Right cardiac atrium (tissue), 5 donors: ENCODE results near the gene DMP1. TPM values are rescaled to one million over a fixed set of nuclear protein-coding genes. Genes with fewer than 3 reads are reported as not detected.
A peak's percentile ranks its signal among the peaks of the same experiment; 100 is the strongest.

ENCODE experiments used
- ATAC-seq, 2 donors: fragments of 200-7000 bp; cut with Tn5 transposase; one replicate each; pipeline versions ENCODE4 v1.8.0 to v1.9.1; 2020; ENCODE audit warnings: moderate library complexity in 2 of 2, mild to moderate bottlenecking in 1 of 2
- DNase-seq, 3 donors: peaks; one replicate each; pipeline ENCODE4 v3.0.0-alpha.2; 2020
- H3K27ac ChIP-seq: one replicate; pipeline ENCODE4 v1.5.1; 2013; ENCODE audit warnings: mild to moderate bottlenecking, low read length, control low read depth, moderate library complexity
- H3K27me3 ChIP-seq: one replicate; pipeline ENCODE4 v1.6.1; 2013; ENCODE audit not compliant: control insufficient read depth, insufficient read depth
- H3K4me1 ChIP-seq: one replicate; pipeline ENCODE4 v1.6.1; 2013; ENCODE audit warnings: low read length; ENCODE audit not compliant: control insufficient read depth, insufficient read depth
- H3K4me3 ChIP-seq: one replicate; pipeline ENCODE4 v1.5.1; 2013; ENCODE audit warnings: low read length, control low read depth
- H3K9me3 ChIP-seq: one replicate; pipeline ENCODE4 v1.6.1; 2013; ENCODE audit warnings: low read length; ENCODE audit not compliant: control insufficient read depth
- WGBS: extraction: QIAGEN DNeasy Blood & Tissue Kit; methylation state at CpG from one replicate; pipeline ENCODE4 v1.1.7; 2013; 5-methylcytosine and 5-hydroxymethylcytosine counted together
- intact Hi-C, 4 donors: fragments of 100-400 bp; cut with DNase I; formaldehyde crosslinking; loops; one replicate each; pipeline versions ENCODE4 v1.11.0 to v1.14.0; 2022 to 2023
- polyA plus RNA-seq: library from polyadenylated mRNA; stranded (reverse); fragments of 200-250 nt; gene quantifications from one replicate; pipeline ENCODE4 v1.2.3, GENCODE V29; 2013
- total RNA-seq, 4 donors: library from RNA; stranded (reverse); fragmentation: NEBNext Ultra II Directional; extraction: Animal tissue kit (Norgen Biotek cat#: 25700); gene quantifications; one replicate each; pipeline ENCODE4 v1.2.1, GENCODE V29; 2021
- donor health status: healthy with polysubstance abuse.
- donor health status: DM: no; HTN: yes; CAD: no.
- donor health status: DM: no; HTN: no; CAD: no.
- donor health status: DM: no; HTN: yes; CAD: no; lungs with severe emphysema.
- donor health status: DM: yes; HTN: yes; CAD: no.

DMP1 gene
- total and polyA plus RNA-seq, 5 donors: not detected

DNA sequence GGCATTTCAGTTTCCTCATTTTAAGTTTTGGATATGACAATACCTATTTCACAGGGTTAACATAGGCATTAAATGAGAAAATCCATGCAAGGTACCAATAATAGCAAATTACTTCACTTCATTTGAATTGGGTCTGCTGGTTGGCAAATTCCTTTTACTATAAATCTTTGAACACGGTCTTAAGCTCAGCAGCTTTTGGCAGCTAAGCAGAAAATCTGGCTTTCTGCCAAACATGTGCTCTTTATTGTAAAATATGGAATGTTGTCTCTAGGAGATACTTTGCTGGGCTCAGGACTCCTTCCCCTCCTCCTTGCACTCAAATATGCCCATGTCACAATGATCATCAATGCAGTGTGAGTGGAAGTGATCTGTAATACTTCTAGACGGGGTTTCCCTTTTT lies 16.8 kb upstream of the DMP1 start:
- peak in 1 of 2 donors; percentile 29 for ATAC-seq
- Histone ChIP-seq H3K27me3 (no peaks in the 10 kb centered on the region), H3K9me3 (no peaks in the 10 kb centered on the region), H3K4me3 (no peak overlapping the region), H3K27ac (no peak overlapping the region), H3K4me1 (no peaks in the 10 kb centered on the region)
- 24% methylated on average over 2 of the region's 2 CpGs for WGBS
- no peak for DNase-seq
- intact Hi-C loops: no loop called here

DNA sequence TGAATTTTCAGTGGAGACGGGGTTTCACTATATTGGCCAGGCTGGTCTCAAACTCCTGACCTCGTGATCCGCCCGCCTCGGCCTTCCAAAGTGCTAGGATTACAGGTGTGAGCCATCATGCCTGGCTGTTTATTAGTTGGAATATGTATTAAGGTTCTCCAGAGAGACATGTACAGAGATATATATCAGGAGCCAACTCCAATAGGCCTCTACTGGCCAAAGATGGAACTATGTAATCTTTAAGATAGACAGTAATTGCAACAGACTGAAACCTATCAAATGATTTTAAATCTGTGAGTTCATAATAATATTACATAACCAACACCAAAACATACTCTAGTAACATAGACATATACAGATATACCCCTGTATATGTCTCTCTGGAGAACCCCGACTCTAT lies 5.8 kb upstream of the DMP1 start:
- 94% methylated on average over 6 of the region's 6 CpGs for WGBS
- H3K9me3 ChIP-seq: no peaks in the 10 kb centered on the region
- no peak for DNase-seq
- intact Hi-C loops: no loop called here
- H3K4me1 ChIP-seq: no peaks in the 10 kb centered on the region
- H3K4me3 ChIP-seq: no peak overlapping the region
- no peak for ATAC-seq
- no peak overlapping the region for H3K27ac ChIP-seq
- no peaks in the 10 kb centered on the region for H3K27me3 ChIP-seq

DNA sequence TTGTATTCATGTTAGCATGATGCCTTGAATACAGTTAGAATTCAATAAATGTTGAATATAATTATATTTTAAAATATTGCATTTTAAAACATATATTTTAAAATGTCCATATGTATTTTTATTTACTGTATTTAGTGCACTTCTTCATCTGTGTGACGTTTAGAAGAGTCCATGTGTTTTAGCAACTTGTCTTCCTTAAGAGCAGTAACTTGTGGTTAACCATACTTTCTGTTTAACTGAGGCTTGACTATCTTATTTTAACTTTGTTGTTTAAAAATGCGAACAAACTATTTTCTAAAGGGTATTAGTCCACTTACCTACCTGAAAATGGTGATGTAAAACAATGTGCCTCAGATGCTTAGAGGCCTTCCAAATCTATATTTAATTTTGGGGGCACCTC lies 858 bp downstream of the DMP1 start:
- intact Hi-C loops: no loop called here
- H3K27ac ChIP-seq: no peak overlapping the region
- H3K9me3 ChIP-seq: no peaks in the 10 kb centered on the region
- no peaks in the 10 kb centered on the region for H3K4me1 ChIP-seq
- H3K4me3 ChIP-seq: no peak overlapping the region
- 86% methylated on average over 2 of the region's 2 CpGs for WGBS
- H3K27me3 ChIP-seq: no peaks in the 10 kb centered on the region
- no peak for ATAC-seq
- no peak for DNase-seq

DNA sequence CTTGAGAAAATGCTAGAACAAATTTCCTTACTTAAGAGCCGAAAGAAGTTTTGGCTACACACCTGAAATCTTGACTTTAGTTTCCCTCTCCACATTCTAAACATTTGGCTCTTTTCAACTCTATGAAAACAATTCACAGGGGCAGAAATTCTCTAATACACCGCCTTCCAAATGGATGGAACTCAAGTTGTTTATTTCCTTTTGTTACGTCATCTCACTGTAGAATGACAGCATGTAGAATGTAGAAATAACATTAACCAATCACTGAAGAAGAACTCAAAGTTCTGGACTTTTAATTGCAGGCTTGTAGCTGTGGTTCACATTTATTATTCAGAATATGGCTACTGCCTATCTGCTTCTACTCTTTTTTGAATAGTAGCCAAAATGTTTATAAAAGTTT lies 1.9 kb downstream of the DMP1 start:
- H3K27ac ChIP-seq: no peak overlapping the region
- H3K27me3 ChIP-seq: no peaks in the 10 kb centered on the region
- no peak overlapping the region for H3K4me3 ChIP-seq
- intact Hi-C loops: no loop called here
- H3K9me3 ChIP-seq: no peaks in the 10 kb centered on the region
- no peaks in the 10 kb centered on the region for H3K4me1 ChIP-seq
- WGBS: 85% methylated on average over 3 of the region's 3 CpGs
- ATAC-seq (no peak), DNase-seq (no peak)

DNA sequence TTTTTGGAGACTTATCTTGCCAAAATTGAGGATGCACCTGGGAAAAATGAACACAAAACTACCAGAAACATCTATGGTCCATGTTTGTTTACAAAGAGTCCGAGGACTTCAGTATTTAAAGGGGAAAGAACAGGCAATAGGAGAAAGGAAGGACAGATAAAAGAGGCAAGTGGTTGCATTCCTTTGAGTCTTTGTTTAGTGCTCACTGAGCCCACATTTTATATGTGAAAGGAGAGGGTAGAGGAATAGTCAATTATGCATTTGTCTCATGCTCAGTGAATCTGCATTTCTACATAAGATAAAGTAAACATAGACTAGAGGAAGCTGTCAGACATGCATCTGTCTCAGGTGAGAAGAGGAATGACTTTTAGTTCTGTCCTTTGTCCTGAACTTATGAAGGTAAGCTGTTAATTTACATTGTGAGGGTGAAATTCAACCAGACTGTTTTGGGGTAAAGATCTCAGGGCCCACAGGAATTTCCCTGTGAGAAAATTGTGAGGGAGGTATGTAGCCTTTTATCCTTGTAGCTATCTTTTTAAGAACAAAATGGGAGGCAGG lies 4.5 kb downstream of the DMP1 start:
- DNase-seq (no peak), ATAC-seq (no peak)
- H3K4me3 ChIP-seq: no peak overlapping the region
- no peaks in the 10 kb centered on the region for H3K4me1 ChIP-seq
- 73% methylated on average over 1 of the region's 1 CpG for WGBS
- intact Hi-C loops: no loop called here
- H3K9me3 ChIP-seq: no peaks in the 10 kb centered on the region
- no peaks in the 10 kb centered on the region for H3K27me3 ChIP-seq
- no peak overlapping the region for H3K27ac ChIP-seq

DNA sequence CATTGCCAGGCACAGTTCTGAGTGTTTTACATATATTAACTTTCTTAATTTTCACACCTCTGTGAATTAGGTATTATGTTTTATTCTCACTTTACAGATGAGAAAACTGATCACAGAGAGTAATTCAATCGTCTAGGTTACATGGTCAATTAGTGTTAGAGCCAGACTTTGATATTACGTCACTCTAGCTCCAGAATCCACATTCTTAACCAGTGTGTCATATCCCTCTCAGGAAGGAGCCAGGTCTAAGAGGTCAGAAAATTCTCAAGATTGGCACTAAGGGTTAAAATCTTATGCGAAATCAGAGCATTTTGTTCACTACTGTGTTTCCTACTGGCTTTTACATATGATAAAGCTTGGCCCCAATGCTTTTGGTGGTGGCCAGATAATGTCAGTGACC lies 7.4 kb downstream of the DMP1 start:
- 45% methylated on average over 3 of the region's 3 CpGs for WGBS
- Histone ChIP-seq H3K27ac (no peak overlapping the region), H3K4me1 (no peaks in the 10 kb centered on the region), H3K27me3 (no peaks in the 10 kb centered on the region), H3K4me3 (no peak overlapping the region), H3K9me3 (no peaks in the 10 kb centered on the region)
- peak in 1 of 2 donors; percentile 65 for ATAC-seq
- no peak for DNase-seq
- intact Hi-C loops: no loop called here

DNA sequence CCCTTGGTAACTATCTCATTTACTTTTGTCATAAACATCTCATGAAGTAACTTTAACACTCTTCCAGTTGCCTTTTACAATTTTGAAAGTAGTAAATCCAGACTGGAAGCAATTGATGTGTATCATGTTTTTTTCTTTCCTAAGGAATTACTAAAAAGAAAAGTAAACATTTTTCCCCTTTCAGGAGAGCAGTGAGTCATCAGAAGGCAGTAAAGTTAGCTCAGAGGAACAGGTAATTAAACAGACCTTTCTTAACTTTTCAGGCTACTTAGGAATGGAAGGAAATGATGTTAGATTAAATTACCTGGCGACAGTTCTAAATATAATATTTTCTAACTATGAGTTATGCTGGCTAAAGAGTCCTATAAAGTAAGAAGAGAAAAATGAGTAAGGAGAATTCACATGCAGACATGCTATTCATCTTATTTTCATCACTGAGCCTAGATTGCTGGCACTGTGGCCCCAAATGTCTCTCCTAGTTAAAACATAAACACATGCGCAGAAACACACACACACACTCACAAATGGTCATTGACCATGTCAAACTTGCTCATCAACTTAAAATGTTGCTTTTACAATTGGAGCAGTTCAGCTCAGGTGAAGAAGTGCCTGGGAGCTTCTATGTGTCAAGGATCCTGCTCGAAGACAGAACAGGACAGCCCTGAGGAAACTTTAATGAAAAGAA lies 9.3 kb downstream of the DMP1 start:
- H3K4me1 ChIP-seq: no peaks in the 10 kb centered on the region
- DNase-seq (no peak), ATAC-seq (no peak)
- H3K27me3 ChIP-seq: no peaks in the 10 kb centered on the region
- no peaks in the 10 kb centered on the region for H3K9me3 ChIP-seq
- no peak overlapping the region for H3K4me3 ChIP-seq
- intact Hi-C loops: no loop called here
- H3K27ac ChIP-seq: no peak overlapping the region
- 91% methylated on average over 3 of the region's 3 CpGs for WGBS

DNA sequence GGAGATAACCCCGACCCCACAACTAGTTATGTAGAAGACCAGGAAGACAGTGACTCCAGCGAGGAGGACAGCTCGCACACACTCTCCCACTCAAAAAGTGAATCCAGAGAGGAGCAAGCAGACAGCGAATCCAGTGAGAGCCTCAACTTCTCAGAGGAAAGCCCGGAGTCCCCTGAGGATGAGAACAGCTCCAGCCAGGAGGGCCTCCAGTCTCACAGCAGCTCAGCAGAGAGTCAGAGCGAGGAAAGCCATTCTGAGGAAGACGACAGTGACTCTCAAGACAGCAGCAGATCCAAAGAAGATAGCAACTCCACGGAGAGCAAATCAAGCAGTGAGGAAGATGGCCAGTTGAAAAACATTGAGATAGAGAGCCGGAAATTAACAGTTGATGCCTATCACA lies 12.8 kb downstream of the DMP1 start:
- DNase-seq: no peak
- Histone ChIP-seq H3K4me1 (no peaks in the 10 kb centered on the region), H3K9me3 (no peaks in the 10 kb centered on the region), H3K27ac (no peak overlapping the region), H3K27me3 (no peaks in the 10 kb centered on the region), H3K4me3 (no peak overlapping the region)
- intact Hi-C loops: no loop called here
- ATAC-seq: no peak
- 66% methylated on average over 9 of the region's 9 CpGs for WGBS

DNA sequence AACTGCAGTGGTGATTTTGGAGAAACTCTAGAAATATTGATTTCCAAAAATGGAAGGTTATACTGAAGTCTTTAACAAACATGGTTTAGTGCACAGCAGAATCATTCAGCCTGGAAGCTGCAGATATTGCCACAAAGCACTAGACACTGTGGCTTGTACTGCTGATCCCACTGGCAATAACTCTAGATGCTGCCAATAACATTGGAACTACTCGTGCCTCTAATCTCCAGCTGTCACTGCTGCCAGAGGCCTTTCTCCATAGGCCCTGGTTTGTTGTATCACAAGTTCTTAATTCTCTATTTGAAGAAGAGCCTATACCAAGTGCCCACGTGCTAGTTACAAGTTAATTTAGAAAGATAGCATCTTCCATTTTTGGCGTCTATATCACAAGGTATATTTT lies 19.3 kb downstream of the DMP1 start:
- Histone ChIP-seq H3K4me1 (no peaks in the 10 kb centered on the region), H3K27ac (no peak overlapping the region), H3K27me3 (no peaks in the 10 kb centered on the region), H3K4me3 (no peak overlapping the region), H3K9me3 (no peaks in the 10 kb centered on the region)
- 63% methylated on average over 3 of the region's 3 CpGs for whole genome bisulfite sequencing
- intact Hi-C loops: no loop called here
- peak in 1 of 3 donors; percentile 42 for DNase-seq
- ATAC-seq: peak in 1 of 2 donors; percentile 75

DNA sequence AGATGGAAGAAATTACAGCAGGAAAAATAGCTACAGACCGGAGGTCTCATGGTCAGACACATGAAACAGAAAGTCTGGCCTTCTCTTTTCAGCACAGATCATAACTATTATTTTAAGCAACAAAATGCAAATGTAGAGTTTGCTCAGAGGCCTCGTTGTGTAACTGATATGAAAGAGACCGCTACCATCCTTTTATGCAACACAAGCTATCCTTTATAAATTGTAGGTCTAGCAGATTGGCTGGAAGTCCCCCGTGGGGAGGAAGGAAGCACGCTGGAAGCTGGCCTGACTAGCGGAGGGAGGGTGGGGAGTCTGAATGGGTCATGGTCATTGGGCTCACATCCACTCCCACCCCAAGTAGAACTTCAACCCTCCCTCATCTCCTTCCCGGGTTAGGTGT lies 27.7 kb downstream of the DMP1 start:
- intact Hi-C loops: loop anchor here in 3 of 4 donors (2.0 to 10.0 kb wide), 3 partner anchors 167 to 170 kb away; no protein-coding TSS in a partner anchor

DNA sequence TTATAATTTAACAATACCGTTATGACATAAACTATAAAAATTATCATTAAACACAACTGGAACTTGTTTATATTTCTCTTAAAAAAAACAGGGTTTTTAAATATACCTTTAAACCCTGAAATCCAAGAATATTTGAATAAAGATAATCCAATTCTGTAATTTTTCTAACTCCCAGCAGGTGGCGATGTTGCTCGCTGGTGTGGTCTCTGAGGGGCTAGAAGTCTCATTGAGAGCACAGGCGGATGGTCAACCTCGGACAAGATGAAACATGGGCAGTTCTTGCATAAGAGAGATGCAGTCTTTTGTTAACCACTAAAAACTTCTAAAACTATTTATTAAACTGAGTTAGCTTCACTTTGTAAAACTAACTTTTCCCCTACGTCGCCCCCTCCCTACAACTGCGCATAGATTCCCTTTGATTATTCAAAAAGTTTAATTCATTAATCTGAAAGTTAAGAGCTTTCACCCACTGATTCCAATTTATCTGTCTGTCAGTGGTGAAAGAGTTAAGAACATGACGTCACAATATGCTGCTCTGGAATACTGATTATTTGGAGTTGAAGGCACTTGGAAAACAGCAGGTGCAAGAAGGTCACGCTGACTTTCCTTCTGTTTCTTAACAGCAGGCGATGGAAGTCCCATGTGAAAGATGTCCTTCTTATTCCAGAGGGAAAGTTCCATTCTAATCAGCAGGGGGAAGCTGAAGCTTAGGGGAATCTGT lies 29.5 kb downstream of the DMP1 start:
- H3K9me3 ChIP-seq: no peaks in the 10 kb centered on the region
- peak; percentile 61 to 71 (median 65) for DNase-seq
- peak; percentile 71 to 84 for ATAC-seq

More for the DNA sequence above, 27.7 kb downstream of the DMP1 start:
- H3K9me3 ChIP-seq: no peaks in the 10 kb centered on the region
- peak; percentile 60 to 75 for ATAC-seq
- no peak overlapping the region for H3K4me3 ChIP-seq
- H3K27me3 ChIP-seq: no peaks in the 10 kb centered on the region
- WGBS: 41% methylated on average over 7 of the region's 7 CpGs
- peak; percentile 38 to 65 (median 51) for DNase-seq
- no peak overlapping the region for H3K27ac ChIP-seq
- no peaks in the 10 kb centered on the region for H3K4me1 ChIP-seq

More for the DNA sequence above, 29.5 kb downstream of the DMP1 start:
- no peaks in the 10 kb centered on the region for H3K27me3 ChIP-seq
- intact Hi-C loops: loop anchor here (2.0 to 10.0 kb wide), 6 partner anchors 158 to 305 kb away; partner anchors contain the start of gene SPP1 (in 1 of the 4)
- no peaks in the 10 kb centered on the region for H3K4me1 ChIP-seq
- 35% methylated on average over 11 of the region's 11 CpGs for WGBS
- no peak overlapping the region for H3K4me3 ChIP-seq
- H3K27ac ChIP-seq: no peak overlapping the region
